SK-N-MC (cell line): ENCODE results near the gene PKD2L1.

Experiments used
- DNase-seq: peaks from one replicate; pipeline ENCODE4 v3.0.0-alpha.2; 2011; ENCODE audit warnings: low read depth, low spot score
- H3K27ac ChIP-seq: fragments of 200-600 bp; sonication (generic); 2 replicates; pipeline ENCODE4 v1.5.1; 2016; ENCODE audit warnings: mixed run types
- H3K36me3 ChIP-seq: fragments of 200-600 bp; sonication (generic); 2 replicates; pipeline ENCODE4 v1.6.1; 2017; ENCODE audit warnings: antibody characterized with exemption, low read length, mixed read lengths; ENCODE audit not compliant: insufficient read depth
- H3K4me3 ChIP-seq: fragments of 200-600 bp; sonication (generic); 2 replicates; pipeline ENCODE4 v1.5.1; 2016
- H3K9ac ChIP-seq: fragments of 200-600 bp; sonication (generic); 2 replicates; pipeline ENCODE4 v1.8.0; 2017; ENCODE audit warnings: mixed run types, mixed read lengths; ENCODE audit not compliant: insufficient read length
- H3K9me3 ChIP-seq: fragments of 200-600 bp; sonication (generic); 2 replicates; pipeline ENCODE4 v1.6.1; 2017; ENCODE audit warnings: low read depth, mild to moderate bottlenecking, antibody characterized with exemption, low read length, moderate library complexity, mixed read lengths
- EZH2 ChIP-seq: fragments of 200-600 bp; sonication (generic); IDR thresholded peaks from one replicate; pipeline ENCODE4 v1.6.1; 2017; ENCODE audit warnings: antibody characterized with exemption
- FOXP2 ChIP-seq: optimal IDR thresholded peaks from 2 replicates; pipeline ENCODE3; 2011; ENCODE audit warnings: mild to moderate bottlenecking, moderate library complexity; ENCODE audit not compliant: insufficient read depth; ENCODE audit errors: extremely low read length, control extremely low read depth
- POLR2AphosphoS5 ChIP-seq: IDR thresholded peaks from 2 replicates; pipeline ENCODE4 v1.6.1; 2012; ENCODE audit warnings: mild to moderate bottlenecking, low read depth, low read length, borderline replicate concordance

PKD2L1 gene

DNA sequence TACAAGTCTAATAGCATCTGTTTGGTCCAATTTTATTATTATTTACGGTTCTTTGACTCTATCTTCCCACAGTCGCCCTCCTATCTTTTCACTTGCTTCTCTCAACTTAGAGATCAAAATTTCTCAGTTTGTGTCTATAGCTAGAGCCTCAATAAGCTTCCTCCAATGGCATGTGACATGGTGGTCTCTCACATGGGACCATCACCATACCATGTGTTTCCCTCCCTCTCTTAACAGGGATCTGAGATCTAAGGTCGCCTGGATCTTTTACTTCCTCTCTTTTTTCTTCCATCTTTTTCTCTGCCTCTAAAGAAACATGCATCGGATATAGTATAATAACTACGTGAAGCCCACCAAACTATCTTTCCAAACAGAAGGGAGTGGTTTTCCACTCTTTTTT lies 1.8 kb downstream of the PKD2L1 start:
- Histone ChIP-seq H3K36me3 (no peaks in the 10 kb centered on the region), H3K9ac (no peak overlapping the region), H3K9me3 (no peaks in the 10 kb centered on the region), H3K4me3 (no peak overlapping the region), H3K27ac (no peak overlapping the region)
- TF ChIP-seq EZH2 (no peak), FOXP2 (no peak), POLR2AphosphoS5 (no peak)
- no peak for DNase-seq

- no peak for TF ChIP-seq POLR2AphosphoS5
- no peak for TF ChIP-seq EZH2
- TF ChIP-seq FOXP2, result no peak
- Histone ChIP-seq H3K9me3 (no peaks in the 10 kb centered on the region), H3K27ac (no peak overlapping the region), H3K36me3 (no peaks in the 10 kb centered on the region), H3K4me3 (no peak overlapping the region), H3K9ac (no peak overlapping the region)
- DNase-seq, result no peak
Measured at GRCh38 chr10:100327718-100328009, 2.4 kb downstream of the PKD2L1 start.

GRCh38 chr10:100327007-100327717 lies 2.9 kb downstream of the PKD2L1 start:
- no peaks in the 10 kb centered on the region for H3K9me3 ChIP-seq
- H3K36me3 ChIP-seq, result no peaks in the 10 kb centered on the region
- H3K4me3 ChIP-seq, result no peak overlapping the region
- H3K27ac ChIP-seq, result no peak overlapping the region
- TF ChIP-seq EZH2 (no peak), FOXP2 (no peak), POLR2AphosphoS5 (no peak)
- no peak for DNase-seq
- no peak overlapping the region for H3K9ac ChIP-seq

GRCh38 chr10:100325158-100325557 lies 4.9 kb downstream of the PKD2L1 start:
- no peak for TF ChIP-seq POLR2AphosphoS5
- no peak for TF ChIP-seq FOXP2
- TF ChIP-seq EZH2, result no peak
- no peak overlapping the region for H3K9ac ChIP-seq
- no peak overlapping the region for H3K27ac ChIP-seq
- DNase-seq, result no peak
- no peaks in the 10 kb centered on the region for H3K36me3 ChIP-seq
- no peaks in the 10 kb centered on the region for H3K9me3 ChIP-seq
- H3K4me3 ChIP-seq, result no peak overlapping the region

DNA sequence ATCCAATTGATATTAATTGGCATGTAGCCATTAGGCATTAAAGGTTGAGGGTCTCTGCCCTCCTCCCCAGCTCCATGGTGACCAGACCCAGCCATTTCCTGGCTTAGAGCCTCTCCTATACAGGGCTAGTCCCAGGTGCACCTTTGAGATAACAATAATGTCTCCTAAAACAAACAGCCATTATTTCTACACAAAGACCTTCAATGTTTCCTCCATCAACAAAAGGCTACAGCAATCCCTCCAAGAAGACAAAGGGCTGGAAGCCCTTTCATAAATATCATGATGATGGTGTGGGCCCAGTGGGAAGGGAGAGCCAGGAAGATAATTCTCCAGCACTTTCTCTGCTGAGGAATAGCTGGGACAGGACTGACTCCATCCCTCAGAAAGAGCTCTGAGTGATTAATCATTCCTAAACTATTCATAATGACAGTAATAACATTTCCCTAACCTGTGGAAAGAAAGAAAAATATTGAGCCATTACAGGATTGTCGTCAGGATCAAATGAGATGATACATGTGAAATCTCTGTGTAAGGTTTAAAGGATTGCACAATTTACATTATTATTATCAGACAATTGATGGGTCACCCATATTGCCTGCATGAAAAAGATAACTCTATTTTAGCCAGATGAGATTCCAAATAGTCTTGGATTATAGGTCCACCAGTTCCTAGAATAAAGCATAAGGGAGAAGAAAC lies 10.2 kb downstream of the PKD2L1 start:
- no peak overlapping the region for H3K27ac ChIP-seq
- TF ChIP-seq EZH2 (no peak), POLR2AphosphoS5 (no peak), FOXP2 (no peak)

DNA sequence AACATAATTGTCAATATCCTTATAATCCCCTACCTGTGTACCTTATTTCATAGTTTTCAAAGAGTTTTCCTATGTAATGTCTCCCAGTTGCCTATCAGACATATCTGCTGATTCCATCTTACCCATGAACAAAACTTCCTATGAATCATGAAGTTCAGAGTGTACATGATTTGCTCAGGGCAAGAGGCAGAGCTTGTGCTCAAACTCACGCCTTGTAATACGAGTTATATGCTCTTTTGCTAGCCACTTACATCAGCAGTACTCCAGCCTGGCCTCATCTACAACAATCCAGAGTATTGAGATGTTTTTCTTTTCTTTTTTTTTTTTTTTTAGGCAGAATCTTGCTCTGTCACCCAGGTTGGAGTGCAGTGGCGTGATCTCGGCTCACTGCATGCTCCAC lies 11.8 kb downstream of the PKD2L1 start:
- H3K9ac ChIP-seq, result no peak overlapping the region
- H3K9me3 ChIP-seq, result no peaks in the 10 kb centered on the region
- no peaks in the 10 kb centered on the region for H3K36me3 ChIP-seq
- TF ChIP-seq FOXP2, result no peak
- TF ChIP-seq POLR2AphosphoS5, result no peak
- TF ChIP-seq EZH2, result no peak
- DNase-seq, result no peak
- H3K27ac ChIP-seq, result 0 out of 2 replicates have a peak overlapping the region, but pooled peaks have one; percentile 25
- H3K4me3 ChIP-seq, result no peak overlapping the region

More for the DNA sequence above, 10.2 kb downstream of the PKD2L1 start:
- Histone ChIP-seq H3K9me3 (no peaks in the 10 kb centered on the region), H3K4me3 (no peak overlapping the region), H3K36me3 (no peaks in the 10 kb centered on the region), H3K9ac (no peak overlapping the region)
- no peak for DNase-seq

- Histone ChIP-seq H3K9ac (no peak overlapping the region), H3K4me3 (peak overlapping the region; percentile 43; the same call in 1 of the 2 replicates), H3K27ac (peak overlapping the region; percentile 95), H3K9me3 (no peaks in the 10 kb centered on the region), H3K36me3 (no peaks in the 10 kb centered on the region)
- TF ChIP-seq EZH2, result no peak
- TF ChIP-seq FOXP2, result peak; percentile 11
- peak; percentile 37; the same call in 1 of the 2 replicates for TF ChIP-seq POLR2AphosphoS5
- peak; percentile 78 for DNase-seq
Measured at GRCh38 chr10:100315615-100316014, 14.4 kb downstream of the PKD2L1 start.

DNA sequence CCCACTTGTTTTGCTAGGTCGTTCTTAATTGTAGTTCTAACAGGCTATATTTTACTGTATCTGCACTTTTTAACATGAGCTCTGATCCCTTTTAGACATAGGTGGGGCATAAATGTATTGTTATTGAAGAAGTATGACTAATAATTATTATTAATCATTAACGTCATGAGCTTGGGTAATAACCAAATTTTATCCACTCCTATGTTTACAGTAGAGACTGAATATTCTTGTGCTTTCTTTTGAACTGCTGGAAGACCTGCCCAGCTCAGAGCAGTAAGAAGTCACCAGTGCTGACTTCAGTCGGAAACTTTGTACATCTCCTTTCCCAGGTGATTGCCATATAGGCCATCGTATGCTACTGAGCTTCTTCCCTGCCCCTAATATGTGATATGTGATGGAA lies 18.7 kb downstream of the PKD2L1 start:
- Histone ChIP-seq H3K36me3 (no peaks in the 10 kb centered on the region), H3K4me3 (no peak overlapping the region), H3K27ac (no peak overlapping the region), H3K9me3 (no peaks in the 10 kb centered on the region), H3K9ac (no peak overlapping the region)
- TF ChIP-seq POLR2AphosphoS5, result no peak
- no peak for TF ChIP-seq FOXP2
- TF ChIP-seq EZH2, result no peak
- no peak for DNase-seq
